H1 (cell line): ENCODE data around the gene MKNK2.

Experiments used
- CHD1 ChIP-seq: IDR thresholded peaks from 2 replicates; pipeline ENCODE4 v1.6.1; 2012; ENCODE audit warnings: low read depth, low read length, improper control_type of control experiment
- CREB1 ChIP-seq: IDR thresholded peaks from 2 replicates; pipeline ENCODE4 v1.6.1; 2012; ENCODE audit warnings: inconsistent platforms
- EGR1 ChIP-seq: IDR thresholded peaks from 2 replicates; pipeline ENCODE4 v1.6.1; 2011; ENCODE audit warnings: low read depth, low read length, borderline replicate concordance
- JUND ChIP-seq: IDR thresholded peaks from 2 replicates; pipeline ENCODE4 v1.6.1; 2011; ENCODE audit warnings: mild to moderate bottlenecking, improper control_type of control experiment, low read length
- POLR2A ChIP-seq, 2 experiments: IDR thresholded peaks; 1 replicate in 1 of 2; 2 replicates in 1 of 2; pipeline ENCODE4 v1.6.1; 2011; ENCODE audit warnings: low read depth in 2 of 2, low read length in 2 of 2, mild to moderate bottlenecking in 2 of 2; ENCODE audit errors: control extremely low read depth in 1 of 2
- RAD21 ChIP-seq, 2 experiments: IDR thresholded peaks in 1 of 2; conservative IDR thresholded peaks in 1 of 2; 2 replicates each; pipeline ENCODE4 v1.6.1; 2011; ENCODE audit warnings: low read depth in 2 of 2, low read length in 2 of 2, improper control_type of control experiment in 1 of 2, inconsistent platforms in 1 of 2, mild to moderate bottlenecking in 1 of 2, moderate library complexity in 1 of 2
- RFX5 ChIP-seq: IDR thresholded peaks from 2 replicates; pipeline ENCODE4 v1.6.1; 2011; ENCODE audit warnings: low read depth, low read length, improper control_type of control experiment, borderline replicate concordance
- ZNF274 ChIP-seq: IDR thresholded peaks from 2 replicates; pipeline ENCODE4 v1.7.0; 2012; ENCODE audit warnings: low read length, borderline replicate concordance; ENCODE audit errors: extremely low read depth
- TF ChIP-seq, protein P1 (sequence below), 3 experiments: IDR thresholded peaks; 1 replicate in 2 of 3; 2 replicates in 1 of 3; pipeline versions ENCODE4 v1.5.1 to v1.6.1; 2011; ENCODE audit warnings: low read length in 3 of 3, mild to moderate bottlenecking in 3 of 3, inconsistent platforms in 2 of 3, low read depth in 1 of 3, moderate library complexity in 1 of 3; ENCODE audit not compliant: insufficient read depth in 1 of 3; ENCODE audit errors: control extremely low read depth in 1 of 3
- TF ChIP-seq, protein P2 (sequence below): IDR thresholded peaks from 2 replicates; pipeline ENCODE4 v1.6.1; 2012; ENCODE audit warnings: inconsistent platforms

DNA sequence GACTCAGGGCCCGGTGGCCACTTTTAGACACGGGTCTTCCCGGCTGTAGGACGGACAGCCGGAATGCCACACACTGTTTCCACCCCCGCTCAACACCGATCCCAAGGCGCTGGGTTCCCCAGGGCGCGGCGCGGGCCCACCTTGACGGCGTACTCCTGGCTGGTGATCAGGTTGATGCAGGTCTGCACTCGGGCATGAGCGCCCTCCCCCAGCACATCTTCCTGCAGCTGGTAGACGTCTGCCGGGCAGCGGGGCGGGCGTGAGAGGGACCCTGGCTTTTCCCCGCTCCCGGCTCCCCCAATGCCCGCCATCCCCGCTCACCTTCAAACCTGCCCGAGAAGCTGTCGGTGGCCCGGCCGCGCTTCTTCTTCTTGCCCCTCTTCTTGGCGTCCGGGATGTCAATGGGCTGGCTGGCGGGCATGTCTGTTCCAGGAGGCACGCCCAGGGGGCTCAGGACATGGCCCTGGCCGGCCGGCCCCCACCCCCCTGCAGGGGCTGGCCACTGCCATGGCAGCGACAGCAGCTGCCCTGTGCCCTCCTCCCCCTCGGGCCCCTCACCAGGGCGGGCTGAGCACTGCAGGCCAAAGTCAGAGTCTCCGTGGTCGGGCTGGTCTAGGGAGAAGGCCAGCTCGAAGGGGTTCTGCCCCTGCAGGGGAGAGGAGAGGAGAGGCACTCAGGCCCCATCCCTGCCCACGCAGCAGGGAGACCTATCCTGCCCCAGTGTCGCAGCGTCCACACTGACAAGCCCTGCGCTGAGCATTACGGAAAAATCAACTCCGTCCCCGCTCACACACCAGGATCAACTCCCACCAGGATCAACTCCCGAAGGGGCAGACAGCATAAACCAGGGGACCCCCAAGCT is 4.8 kb downstream of the MKNK2 start:
- TF ChIP-seq, protein P1, sequence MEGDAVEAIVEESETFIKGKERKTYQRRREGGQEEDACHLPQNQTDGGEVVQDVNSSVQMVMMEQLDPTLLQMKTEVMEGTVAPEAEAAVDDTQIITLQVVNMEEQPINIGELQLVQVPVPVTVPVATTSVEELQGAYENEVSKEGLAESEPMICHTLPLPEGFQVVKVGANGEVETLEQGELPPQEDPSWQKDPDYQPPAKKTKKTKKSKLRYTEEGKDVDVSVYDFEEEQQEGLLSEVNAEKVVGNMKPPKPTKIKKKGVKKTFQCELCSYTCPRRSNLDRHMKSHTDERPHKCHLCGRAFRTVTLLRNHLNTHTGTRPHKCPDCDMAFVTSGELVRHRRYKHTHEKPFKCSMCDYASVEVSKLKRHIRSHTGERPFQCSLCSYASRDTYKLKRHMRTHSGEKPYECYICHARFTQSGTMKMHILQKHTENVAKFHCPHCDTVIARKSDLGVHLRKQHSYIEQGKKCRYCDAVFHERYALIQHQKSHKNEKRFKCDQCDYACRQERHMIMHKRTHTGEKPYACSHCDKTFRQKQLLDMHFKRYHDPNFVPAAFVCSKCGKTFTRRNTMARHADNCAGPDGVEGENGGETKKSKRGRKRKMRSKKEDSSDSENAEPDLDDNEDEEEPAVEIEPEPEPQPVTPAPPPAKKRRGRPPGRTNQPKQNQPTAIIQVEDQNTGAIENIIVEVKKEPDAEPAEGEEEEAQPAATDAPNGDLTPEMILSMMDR (IDR thresholded peaks at IDR 0.05; ENCODE audit: control extremely low read depth in 1 of 3, insufficient read depth in 1 of 3, low read depth in 1 of 3, low read length in 3 of 3), result no peak
- TF ChIP-seq EGR1 (no peak), CREB1 (no peak), POLR2A (IDR thresholded peaks at IDR 0.05; ENCODE audit: control extremely low read depth in 1 of 2, low read depth in 2 of 2, low read length in 2 of 2) (no peak), ZNF274 (no peak), JUND (no peak), RAD21 (IDR thresholded peaks at IDR 0.05 in 1 of 2, conservative IDR thresholded peaks at IDR 0.05 in 1 of 2; ENCODE audit: low read depth in 2 of 2, low read length in 2 of 2) (no peak), RFX5 (no peak), CHD1 (no peak)
- TF ChIP-seq, protein P2, sequence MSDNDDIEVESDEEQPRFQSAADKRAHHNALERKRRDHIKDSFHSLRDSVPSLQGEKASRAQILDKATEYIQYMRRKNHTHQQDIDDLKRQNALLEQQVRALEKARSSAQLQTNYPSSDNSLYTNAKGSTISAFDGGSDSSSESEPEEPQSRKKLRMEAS, result no peak
